DMS 273 treated with DMSO at 0.1 percent for 48 hours (cell line): ENCODE results near the gene GNB1.

Experiments used
- DNase-seq: peaks from one replicate; lab custom pipeline; 2025; lab: John Stamatoyannopoulos, UW

GNB1 gene

GRCh38 chr1:1781526-1781903, 109.4 kb downstream of the GNB1 start:
- no peak for DNase-seq

GRCh38 chr1:1780598-1781525, 110.0 kb downstream of the GNB1 start:
- DNase-seq, result no peak

GRCh38 chr1:1779691-1780597, 110.9 kb downstream of the GNB1 start:
- no peak for DNase-seq

- no peak for DNase-seq
Observed at GRCh38 chr1:1779320-1779675, 111.6 kb downstream of the GNB1 start.

GRCh38 chr1:1778663-1779319, 112.1 kb downstream of the GNB1 start:
- peak; percentile 28 for DNase-seq

GRCh38 chr1:1777950-1778662, 112.8 kb downstream of the GNB1 start, which contains the start of gene NADK:
NADK (minus strand) TSS chr1:1778470; CDS start chr1:1765406, 13,064 bp downstream.
- no peak for DNase-seq

- no peak for DNase-seq
Observed at GRCh38 chr1:1777583-1777899, 113.3 kb downstream of the GNB1 start.

- no peak for DNase-seq
Observed at GRCh38 chr1:1776672-1777582, 114.0 kb downstream of the GNB1 start.

- peak; percentile 7 for DNase-seq
Observed at GRCh38 chr1:1775327-1776226, 115.3 kb downstream of the GNB1 start.

- no peak for DNase-seq
Observed at GRCh38 chr1:1773874-1774273, 117.0 kb downstream of the GNB1 start.

GRCh38 chr1:1771096-1771495, 119.8 kb downstream of the GNB1 start:
- no peak for DNase-seq

- no peak for DNase-seq
Observed at GRCh38 chr1:1770102-1770501, 120.8 kb downstream of the GNB1 start.

GRCh38 chr1:1768249-1768992, 122.5 kb downstream of the GNB1 start:
- DNase-seq, result no peak

GRCh38 chr1:1764876-1765470, 125.9 kb downstream of the GNB1 start:
- DNase-seq, result no peak

GRCh38 chr1:1763657-1764621, 126.9 kb downstream of the GNB1 start:
- no peak for DNase-seq

- DNase-seq, result no peak
Observed at GRCh38 chr1:1761504-1762376, 129.1 kb downstream of the GNB1 start.
